Activated naive CD8-positive, alpha-beta T cell treated with anti-CD3 and anti-CD28 coated beads, Interleukin-2, amount 10 ng/mL, durations not matched to agents 7 days and 5 days (primary cell): Measurements from ENCODE around the gene NACC1. TPM values are rescaled to one million over a fixed set of nuclear protein-coding genes. Genes with fewer than 3 reads are reported as not detected.
"Not testable (repeated sequence)": the region's sequence is repeated elsewhere in the genome, so short reads cannot be mapped to it uniquely, and the experiment has no call there.

ENCODE experiments used
- ATAC-seq: fragments of 150-1000 bp; cut with Tn5 transposase; one replicate; pipeline ENCODE4 v1.10.0; 2021; ENCODE audit warnings: low read depth, moderate library complexity
- POLR2A ChIA-PET: fragments of 350-600 bp; sonication (Branson Sonifier 250); formaldehyde crosslinking; loops from one replicate; lab custom pipeline; 2021; ENCODE audit warnings: antibody characterized with exemption; lab: Charles Lee
- DNase-seq: peaks from one replicate; pipeline ENCODE4 v3.0.0; 2021
- H3K27ac Mint-ChIP-seq: one replicate; pipeline ENCODE4 v1.8.0; 2022; ENCODE audit warnings: mild to moderate bottlenecking, mixed read lengths
- H3K27me3 Mint-ChIP-seq: one replicate; pipeline ENCODE4 v1.8.0; 2022; ENCODE audit warnings: mild to moderate bottlenecking, moderate library complexity, mixed read lengths
- H3K36me3 Mint-ChIP-seq: one replicate; pipeline ENCODE4 v1.8.0; 2021; ENCODE audit warnings: mild to moderate bottlenecking, mixed read lengths
- H3K4me1 Mint-ChIP-seq: one replicate; pipeline ENCODE4 v1.8.0; 2021; ENCODE audit warnings: mixed read lengths
- H3K4me3 Mint-ChIP-seq: one replicate; pipeline ENCODE4 v1.8.0; 2022; ENCODE audit warnings: mild to moderate bottlenecking, moderate library complexity, mixed read lengths
- H3K9me3 Mint-ChIP-seq: one replicate; pipeline ENCODE4 v1.8.0; 2021; ENCODE audit warnings: mixed read lengths
- total RNA-seq, 2 experiments: library from RNA; stranded (reverse); gene quantifications; one replicate each; pipeline ENCODE4 v1.2.3, GENCODE V29; 2021

The NACC1 gene
- total RNA-seq, 2 experiments from 2014 or later, result 56.3 to 57.2 TPM

DNA sequence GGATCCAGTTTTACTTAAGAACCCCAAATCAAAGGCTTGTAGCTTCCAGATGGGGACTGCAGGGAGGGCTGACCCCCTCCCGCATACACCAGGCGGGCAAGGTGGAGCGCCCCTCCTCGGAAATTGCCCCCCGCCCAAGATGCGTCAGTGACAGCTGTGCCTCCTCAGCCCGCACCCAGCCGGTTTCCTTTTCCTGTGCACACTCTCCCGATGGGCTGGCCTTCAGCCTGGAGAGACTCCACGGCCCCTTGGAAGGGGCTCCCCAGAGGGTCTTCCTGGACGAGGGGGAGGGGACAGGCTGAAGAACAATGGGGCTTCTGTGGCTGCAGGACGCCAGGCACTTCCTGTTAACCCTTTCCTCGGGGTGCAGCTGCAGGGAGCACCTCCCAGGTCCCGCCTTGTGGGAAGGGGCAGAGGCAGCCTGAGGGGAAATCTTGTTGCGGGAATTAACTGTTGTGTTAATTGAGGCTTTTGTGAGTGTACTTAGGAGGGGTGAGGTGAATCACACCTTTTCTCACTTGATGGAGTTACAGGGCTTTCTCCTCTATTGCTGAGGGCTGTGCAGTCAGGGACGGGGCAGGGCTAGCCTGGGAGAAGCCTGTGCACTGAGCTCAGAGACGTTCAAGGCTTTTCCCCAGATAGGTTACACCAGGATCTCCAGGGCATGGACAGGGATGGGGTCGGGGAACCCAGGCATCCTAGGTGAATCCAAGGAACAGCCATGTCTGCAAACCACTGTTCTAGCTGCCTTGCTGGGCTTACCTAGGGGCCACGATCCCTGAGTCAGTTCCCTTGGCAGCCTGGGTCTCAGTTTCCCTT lies 46.5 kb downstream of the NACC1 start:
- POLR2A ChIA-PET, result interaction anchor here (0.6 to 13.0 kb wide), 8 partner anchors 8 to 60 kb away, joined by 3 to 267 read pairs (median 14); partner anchors contain the start of genes IER2, NACC1 and STX10
- peaks cover 55% of the 10 kb centered on the region for H3K4me1 Mint-ChIP-seq
- H3K27me3 Mint-ChIP-seq, result no peaks in the 10 kb centered on the region
- peaks cover 8% of the 10 kb centered on the region for H3K36me3 Mint-ChIP-seq
- peak; percentile 64 for DNase-seq
- ATAC-seq, result no peak
- peak overlapping the region; percentile 92 for H3K4me3 Mint-ChIP-seq
- no peaks in the 10 kb centered on the region for H3K9me3 Mint-ChIP-seq
- H3K27ac Mint-ChIP-seq, result peak overlapping the region; percentile 96

DNA sequence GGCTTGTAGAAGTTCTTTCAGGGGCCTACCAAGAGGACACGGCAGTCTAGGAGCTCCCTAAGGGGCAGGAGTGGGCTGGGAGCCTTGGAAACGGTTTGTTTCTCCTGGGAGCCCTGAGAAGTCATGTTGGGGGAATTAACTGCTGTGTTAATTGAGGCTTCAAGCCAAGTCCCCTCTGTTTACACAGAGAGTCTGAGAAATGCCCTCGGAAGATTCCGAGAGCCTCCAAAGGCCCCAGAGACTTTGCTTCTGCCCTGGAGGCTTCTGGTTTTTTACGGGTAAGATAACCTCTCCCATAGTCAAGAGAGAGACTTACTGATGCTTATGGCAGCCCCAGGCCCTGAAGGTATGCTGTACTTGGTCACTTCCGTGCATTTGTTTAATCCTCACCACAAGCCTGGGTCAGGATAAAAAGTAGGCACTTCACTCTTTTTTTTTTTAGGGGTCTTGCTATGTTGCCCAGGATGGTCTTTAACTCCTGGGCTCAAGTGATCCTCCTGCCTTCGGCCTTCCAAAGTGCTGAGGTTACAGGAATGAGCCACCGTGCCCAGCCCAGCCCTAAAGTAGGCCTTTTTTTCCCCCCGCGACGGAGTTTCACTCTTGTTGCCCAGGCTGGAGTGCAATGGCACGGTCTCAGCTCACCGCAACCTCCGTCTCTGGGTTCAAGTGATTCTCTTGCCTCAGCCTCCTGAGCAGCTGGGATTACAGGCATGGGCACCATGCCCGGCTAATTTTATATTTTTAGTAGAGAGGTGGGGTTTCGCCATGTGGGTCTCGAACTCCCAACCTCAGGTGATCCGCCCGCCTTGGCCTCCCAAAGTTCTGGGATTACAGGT lies 47.3 kb downstream of the NACC1 start:
- ATAC-seq (no peak), DNase-seq (no peak)
- H3K36me3 Mint-ChIP-seq, result peaks cover 7% of the 10 kb centered on the region
- peak overlapping the region; percentile 92 for H3K4me3 Mint-ChIP-seq
- peaks cover 59% of the 10 kb centered on the region for H3K4me1 Mint-ChIP-seq
- H3K27ac Mint-ChIP-seq, result peak overlapping the region; percentile 96
- no peaks in the 10 kb centered on the region for H3K27me3 Mint-ChIP-seq
- POLR2A ChIA-PET, result interaction anchor here (2.3 to 13.0 kb wide), 6 partner anchors 8 to 60 kb away, joined by 10 to 267 read pairs (median 16); partner anchors contain the start of genes IER2 and STX10
- no peaks in the 10 kb centered on the region for H3K9me3 Mint-ChIP-seq

DNA sequence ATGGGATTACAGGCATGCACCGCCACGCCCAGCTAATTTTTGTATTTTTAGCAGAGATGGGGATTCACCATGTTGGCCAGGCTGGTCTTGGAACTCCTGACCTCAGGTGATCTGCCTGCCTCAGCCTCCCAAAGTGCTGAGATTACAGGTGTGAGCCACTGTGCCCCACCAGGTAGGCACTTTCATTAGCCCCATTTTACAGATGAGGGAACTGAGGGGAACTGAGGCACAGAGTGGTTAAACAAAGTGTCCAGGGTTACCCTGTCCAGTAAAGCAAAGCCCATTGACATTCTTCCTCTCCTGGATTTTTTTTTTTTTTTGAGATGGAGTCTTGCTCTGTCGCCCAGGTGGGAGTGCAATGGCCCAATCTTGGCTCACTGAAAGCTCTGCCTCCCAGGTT lies 48.1 kb downstream of the NACC1 start:
- POLR2A ChIA-PET, result interaction anchor here (0.6 to 13.0 kb wide), 5 partner anchors 10 to 732 kb away, joined by 3 to 267 read pairs (median 16); partner anchors contain the start of genes IER2 and STX10
- DNase-seq, H3K9me3 Mint-ChIP-seq, H3K27me3 Mint-ChIP-seq, H3K36me3 Mint-ChIP-seq, ATAC-seq: not testable (repeated sequence)
- Mint-ChIP-seq H3K4me1 (peaks cover 59% of the 10 kb centered on the region), H3K4me3 (peak overlapping the region; percentile 37), H3K27ac (peak overlapping the region; percentile 70)

GRCh38 chr19:13169769-13170168 lies 51.7 kb downstream of the NACC1 start:
- DNase-seq, result no peak
- Mint-ChIP-seq H3K4me3 (peak overlapping the region; percentile 54), H3K9me3 (no peaks in the 10 kb centered on the region), H3K4me1 (peaks cover 67% of the 10 kb centered on the region), H3K27me3 (no peaks in the 10 kb centered on the region), H3K36me3 (peaks cover 9% of the 10 kb centered on the region), H3K27ac (peak overlapping the region; percentile 99)
- ATAC-seq, result no peak
- POLR2A ChIA-PET, result interaction anchor here (1.1 to 13.0 kb wide), 5 partner anchors 12 to 65 kb away, joined by 3 to 267 read pairs (median 44); no protein-coding TSS in a partner anchor

DNA sequence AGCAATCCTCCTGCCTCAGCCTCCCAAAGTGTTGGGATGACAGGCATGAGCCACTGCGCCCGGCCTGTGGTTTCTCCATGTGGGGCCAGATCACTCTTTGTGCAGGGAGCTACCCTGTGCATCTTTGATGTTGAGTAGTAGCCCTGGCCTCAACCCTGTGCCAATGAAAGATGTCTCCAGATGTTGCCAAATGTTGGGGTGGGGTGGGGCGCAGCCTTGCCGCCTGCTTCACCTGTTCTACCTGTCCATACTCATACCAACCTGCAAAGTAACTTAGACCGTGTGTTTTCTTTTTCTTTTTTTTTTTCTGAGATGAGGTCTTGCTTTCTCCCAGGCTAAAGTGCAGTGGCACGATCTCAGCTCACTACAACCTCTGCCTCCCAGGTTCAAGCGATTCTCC lies 53.1 kb downstream of the NACC1 start:
- Mint-ChIP-seq H3K27me3 (no peaks in the 10 kb centered on the region), H3K9me3 (no peaks in the 10 kb centered on the region), H3K36me3 (peaks cover 9% of the 10 kb centered on the region), H3K27ac (peak overlapping the region; percentile 94), H3K4me3 (peak overlapping the region; percentile 49), H3K4me1 (peaks cover 57% of the 10 kb centered on the region)
- no peak for ATAC-seq
- POLR2A ChIA-PET, result interaction anchor here (0.6 to 13.0 kb wide), 6 partner anchors 9 to 668 kb away, joined by 3 to 267 read pairs (median 3); no protein-coding TSS in a partner anchor
- DNase-seq, result no peak

GRCh38 chr19:13172346-13173138 lies 54.5 kb downstream of the NACC1 start:
- POLR2A ChIA-PET, result interaction anchor here (0.7 to 13.0 kb wide), 7 partner anchors 8 to 575 kb away, joined by 6 to 267 read pairs (median 10); a partner anchor contains a TSS
- DNase-seq (peak; percentile 71), ATAC-seq (peak; percentile 6)
- Mint-ChIP-seq H3K27ac (peak overlapping the region; percentile 94), H3K27me3 (no peaks in the 10 kb centered on the region), H3K9me3 (no peaks in the 10 kb centered on the region), H3K36me3 (peaks cover 9% of the 10 kb centered on the region), H3K4me1 (peaks cover 45% of the 10 kb centered on the region), H3K4me3 (peak overlapping the region; percentile 85)

DNA sequence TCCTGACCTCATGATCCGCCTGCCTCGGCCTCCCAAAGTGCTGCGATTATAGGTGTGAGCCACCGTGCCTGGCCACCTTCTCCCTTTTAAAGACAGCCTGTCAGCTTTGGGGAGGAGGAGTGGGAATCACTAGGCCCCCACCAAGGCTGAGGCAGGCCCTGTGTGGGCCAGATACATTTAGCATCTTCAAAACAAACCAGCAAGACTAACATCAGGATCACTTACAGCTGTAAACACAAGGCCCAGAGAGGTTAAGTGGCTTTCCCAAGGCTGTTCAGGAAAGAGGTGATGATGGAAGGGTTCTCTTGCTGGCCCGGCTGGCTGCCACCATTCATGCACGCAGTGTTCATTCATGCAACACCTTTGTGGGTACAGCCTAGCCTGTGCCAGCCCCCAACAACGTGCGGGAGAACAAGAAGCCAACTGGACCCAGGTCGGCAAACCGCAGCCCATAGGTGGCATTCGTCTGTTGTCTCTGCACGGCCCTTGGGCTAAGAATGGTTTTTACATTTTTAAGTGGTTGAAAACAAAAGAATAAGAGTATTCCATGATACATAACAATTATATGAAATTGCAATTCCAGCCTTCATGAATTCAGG lies 55.2 kb downstream of the NACC1 start:
- Mint-ChIP-seq H3K9me3 (no peaks in the 10 kb centered on the region), H3K27ac (peak overlapping the region; percentile 94), H3K4me3 (peak overlapping the region; percentile 85), H3K36me3 (peaks cover 6% of the 10 kb centered on the region), H3K27me3 (no peaks in the 10 kb centered on the region), H3K4me1 (peaks cover 42% of the 10 kb centered on the region)
- ATAC-seq (no peak), DNase-seq (no peak)
- POLR2A ChIA-PET, result interaction anchor here (0.5 to 13.0 kb wide), 11 partner anchors 9 to 814 kb away, joined by 3 to 267 read pairs (median 6); a partner anchor contains a TSS

GRCh38 chr19:13176345-13176744 lies 58.3 kb downstream of the NACC1 start:
- peaks cover 2% of the 10 kb centered on the region for H3K36me3 Mint-ChIP-seq
- DNase-seq (no peak), ATAC-seq (no peak)
- no peak overlapping the region for H3K27ac Mint-ChIP-seq
- H3K4me3 Mint-ChIP-seq, result no peak overlapping the region
- H3K9me3 Mint-ChIP-seq, result no peaks in the 10 kb centered on the region
- H3K27me3 Mint-ChIP-seq, result no peaks in the 10 kb centered on the region
- H3K4me1 Mint-ChIP-seq, result peaks cover 26% of the 10 kb centered on the region
- POLR2A ChIA-PET, result interaction anchor here (1.0 to 1.5 kb wide), 3 partner anchors 10 to 23 kb away, joined by 3 to 9 read pairs (median 4); no protein-coding TSS in a partner anchor

GRCh38 chr19:13177584-13177983 lies 59.5 kb downstream of the NACC1 start:
- POLR2A ChIA-PET, result interaction anchor here (1.2 to 1.5 kb wide), 2 partner anchors 8 to 22 kb away, joined by 3 to 4 read pairs; no protein-coding TSS in a partner anchor
- H3K27ac Mint-ChIP-seq, H3K36me3 Mint-ChIP-seq, H3K9me3 Mint-ChIP-seq, ATAC-seq, H3K27me3 Mint-ChIP-seq, DNase-seq, H3K4me3 Mint-ChIP-seq: not testable (repeated sequence)
- H3K4me1 Mint-ChIP-seq, result peaks cover 22% of the 10 kb centered on the region

GRCh38 chr19:13178291-13178690 lies 60.2 kb downstream of the NACC1 start:
- not testable (repeated sequence) for DNase-seq, ATAC-seq, H3K4me3 Mint-ChIP-seq, H3K9me3 Mint-ChIP-seq, H3K27me3 Mint-ChIP-seq, H3K27ac Mint-ChIP-seq, H3K36me3 Mint-ChIP-seq
- peaks cover 16% of the 10 kb centered on the region for H3K4me1 Mint-ChIP-seq
- POLR2A ChIA-PET, result interaction anchor here (1.5 kb wide), 1 partner anchor 23 kb away, joined by 4 read pairs; no protein-coding TSS in a partner anchor

DNA sequence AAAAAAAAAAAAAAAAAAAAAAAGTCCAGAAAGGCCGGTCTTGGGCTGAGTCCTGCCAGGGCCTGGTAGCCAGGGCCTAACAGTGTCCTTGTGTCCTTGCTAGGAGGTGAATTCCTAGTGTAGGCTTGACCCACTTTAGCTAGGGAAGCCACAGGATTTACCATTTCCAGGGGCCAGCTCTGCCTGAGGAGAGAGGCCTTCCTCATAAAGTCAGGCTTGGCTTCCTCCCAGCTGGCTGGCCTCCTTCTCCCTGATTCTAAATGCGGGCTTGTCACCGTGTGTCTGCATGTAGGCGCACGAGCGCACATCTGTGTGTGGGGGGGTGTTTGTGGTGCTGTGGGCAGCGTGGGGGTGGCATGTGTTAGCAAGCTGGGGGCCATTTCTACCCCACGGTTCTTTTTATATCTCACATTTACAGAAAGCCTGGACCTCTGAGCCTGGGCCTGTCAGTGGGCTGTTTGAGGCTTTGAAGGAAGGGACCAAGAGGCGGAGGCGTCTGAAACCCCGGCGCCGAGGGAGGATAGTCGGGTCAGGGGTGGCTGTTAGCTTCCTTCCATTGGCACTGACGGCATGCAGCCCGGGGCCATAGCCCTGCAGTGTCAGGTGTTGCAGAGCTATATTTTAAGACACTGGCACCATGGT lies 63.8 kb downstream of the NACC1 start:
- POLR2A ChIA-PET, result interaction anchor here (0.7 to 4.2 kb wide), 9 partner anchors 9 to 236 kb away, joined by 3 to 44 read pairs (median 10); partner anchors contain the start of gene RAD23A
- H3K4me1 Mint-ChIP-seq, result peaks cover 19% of the 10 kb centered on the region

More for the DNA sequence above, 63.8 kb downstream of the NACC1 start:
- H3K36me3 Mint-ChIP-seq, result no peaks in the 10 kb centered on the region
- DNase-seq, result no peak
- no peaks in the 10 kb centered on the region for H3K9me3 Mint-ChIP-seq
- ATAC-seq, result peak; percentile 44
- no peak overlapping the region for H3K4me3 Mint-ChIP-seq
- H3K27me3 Mint-ChIP-seq, result no peaks in the 10 kb centered on the region
- H3K27ac Mint-ChIP-seq, result peak overlapping the region; percentile 82
